ENCODE results near the gene SLC8A2. TPM values are rescaled to one million over a fixed set of nuclear protein-coding genes. Genes with fewer than 3 reads are reported as not detected.

SLC8A2 gene
- total RNA-seq, 1 donor from 2014 or later: 0.30 TPM

DNA sequence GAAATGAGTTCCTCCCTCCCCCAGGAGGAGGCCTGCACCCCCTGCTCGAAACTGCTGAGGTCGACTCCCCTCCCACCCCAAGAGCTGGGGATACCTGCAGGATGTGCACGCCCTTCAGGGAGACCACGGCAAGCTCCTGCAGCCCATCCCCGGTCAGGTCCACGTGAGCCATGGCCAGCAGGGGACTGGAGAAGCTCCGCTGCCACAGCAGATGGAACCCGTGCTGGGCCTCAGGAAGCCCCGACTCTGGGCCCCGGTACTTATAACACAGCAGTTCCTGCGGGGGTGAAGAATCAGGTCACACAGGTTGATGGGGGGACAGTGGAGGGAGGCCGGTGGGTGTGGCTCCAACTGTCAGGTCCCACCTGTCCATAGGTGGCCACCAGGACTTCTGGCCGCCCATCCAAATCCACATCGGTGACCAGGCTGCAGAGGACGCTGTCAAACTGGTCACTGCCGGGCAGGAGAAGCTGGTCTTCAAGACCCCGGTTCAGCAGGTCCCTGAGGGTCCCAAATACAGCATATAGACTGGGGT lies 4.8 kb upstream of the SLC8A2 start:
- Histone ChIP-seq H3K27me3 (ENCODE audit: low read depth) (peaks cover 38% of the 10 kb centered on the region), H3K4me1 (peaks cover 12% of the 10 kb centered on the region), H3K27ac (replicated peaks) (no peak overlapping the region), H3K4me3 (no peak overlapping the region), H3K9me3 (replicated peaks) (no peaks in the 10 kb centered on the region), H3K36me3 (peaks cover 3% of the 10 kb centered on the region)
- TF ChIP-seq, protein P1, sequence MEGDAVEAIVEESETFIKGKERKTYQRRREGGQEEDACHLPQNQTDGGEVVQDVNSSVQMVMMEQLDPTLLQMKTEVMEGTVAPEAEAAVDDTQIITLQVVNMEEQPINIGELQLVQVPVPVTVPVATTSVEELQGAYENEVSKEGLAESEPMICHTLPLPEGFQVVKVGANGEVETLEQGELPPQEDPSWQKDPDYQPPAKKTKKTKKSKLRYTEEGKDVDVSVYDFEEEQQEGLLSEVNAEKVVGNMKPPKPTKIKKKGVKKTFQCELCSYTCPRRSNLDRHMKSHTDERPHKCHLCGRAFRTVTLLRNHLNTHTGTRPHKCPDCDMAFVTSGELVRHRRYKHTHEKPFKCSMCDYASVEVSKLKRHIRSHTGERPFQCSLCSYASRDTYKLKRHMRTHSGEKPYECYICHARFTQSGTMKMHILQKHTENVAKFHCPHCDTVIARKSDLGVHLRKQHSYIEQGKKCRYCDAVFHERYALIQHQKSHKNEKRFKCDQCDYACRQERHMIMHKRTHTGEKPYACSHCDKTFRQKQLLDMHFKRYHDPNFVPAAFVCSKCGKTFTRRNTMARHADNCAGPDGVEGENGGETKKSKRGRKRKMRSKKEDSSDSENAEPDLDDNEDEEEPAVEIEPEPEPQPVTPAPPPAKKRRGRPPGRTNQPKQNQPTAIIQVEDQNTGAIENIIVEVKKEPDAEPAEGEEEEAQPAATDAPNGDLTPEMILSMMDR (IDR thresholded peaks at IDR 0.05; ENCODE audit: borderline replicate concordance): no peak
- intact Hi-C loops (cut with micrococcal nuclease): no loop called here
- no peak for DNase-seq

- intact Hi-C loops (cut with micrococcal nuclease): no loop called here
These were observed 3.8 kb upstream of the SLC8A2 start for GRCh38 chr19:47475465-47475864.

DNA sequence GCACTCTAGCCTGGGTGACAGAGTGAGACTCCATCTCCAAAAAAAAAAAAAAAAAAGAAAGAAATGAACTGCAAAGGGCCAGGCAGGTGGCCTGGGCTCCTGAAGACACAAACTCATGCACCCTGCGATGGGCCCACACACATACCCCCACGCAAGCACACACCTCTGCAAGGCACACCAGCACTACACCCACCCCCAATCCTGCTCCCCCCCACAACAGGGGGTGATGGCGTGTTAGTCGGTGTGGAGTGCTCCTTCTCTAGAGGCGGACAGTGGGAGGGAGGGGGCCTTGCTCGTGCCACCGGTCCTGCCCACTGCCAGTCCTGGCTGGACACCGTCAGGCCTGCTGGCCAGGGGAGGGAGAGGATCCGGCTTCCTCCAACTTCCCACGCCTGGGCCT lies 1.6 kb upstream of the SLC8A2 start:
- Histone ChIP-seq H3K27me3 (ENCODE audit: low read depth) (peaks cover 67% of the 10 kb centered on the region), H3K4me1 (peaks cover 7% of the 10 kb centered on the region), H3K36me3 (peaks cover 3% of the 10 kb centered on the region), H3K27ac (replicated peaks) (no peak overlapping the region), H3K9me3 (replicated peaks) (no peaks in the 10 kb centered on the region), H3K4me3 (no peak overlapping the region)
- TF ChIP-seq, protein P1 (IDR thresholded peaks at IDR 0.05; ENCODE audit: borderline replicate concordance): no peak
- intact Hi-C loops (cut with micrococcal nuclease): no loop called here
- DNase-seq: no peak

More at GRCh38 chr19:47475465-47475864, 3.8 kb upstream of the SLC8A2 start:
- peaks cover 3% of the 10 kb centered on the region for H3K36me3 ChIP-seq
- no peak overlapping the region for H3K27ac ChIP-seq (replicated peaks)
- H3K4me1 ChIP-seq: peaks cover 12% of the 10 kb centered on the region
- H3K27me3 ChIP-seq (ENCODE audit: low read depth): peaks cover 49% of the 10 kb centered on the region
- no peak for DNase-seq
- H3K4me3 ChIP-seq: no peak overlapping the region
- H3K9me3 ChIP-seq (replicated peaks): no peaks in the 10 kb centered on the region
- TF ChIP-seq, protein P1 (IDR thresholded peaks at IDR 0.05; ENCODE audit: borderline replicate concordance): no peak

DNA sequence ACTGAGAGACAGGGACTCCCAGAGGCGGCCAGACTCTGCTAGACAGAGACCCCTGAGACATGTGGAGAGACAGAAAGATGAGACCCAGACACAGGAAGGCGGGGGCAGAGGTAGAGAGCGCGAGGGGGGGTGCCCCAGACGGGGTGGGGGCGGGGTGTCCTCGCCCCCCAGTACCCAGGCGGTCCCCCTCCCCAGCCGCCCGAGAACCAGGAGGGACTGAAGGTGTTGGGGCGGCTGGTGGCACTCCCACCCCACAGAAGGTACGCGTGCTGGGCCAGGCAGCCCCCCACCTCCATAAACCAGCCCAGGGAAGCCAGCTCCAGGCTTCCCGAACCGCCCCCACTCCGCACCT lies 336 bp downstream of the SLC8A2 start:
- Histone ChIP-seq H3K4me3 (peak overlapping the region; percentile 36), H3K27ac (replicated peaks) (no peak overlapping the region), H3K9me3 (replicated peaks) (no peaks in the 10 kb centered on the region), H3K4me1 (peaks cover 7% of the 10 kb centered on the region), H3K36me3 (peaks cover 3% of the 10 kb centered on the region), H3K27me3 (ENCODE audit: low read depth) (peaks cover 87% of the 10 kb centered on the region)
- DNase-seq: no peak
- TF ChIP-seq, protein P1 (IDR thresholded peaks at IDR 0.05; ENCODE audit: borderline replicate concordance): no peak
- intact Hi-C loops (cut with micrococcal nuclease): no loop called here

DNA sequence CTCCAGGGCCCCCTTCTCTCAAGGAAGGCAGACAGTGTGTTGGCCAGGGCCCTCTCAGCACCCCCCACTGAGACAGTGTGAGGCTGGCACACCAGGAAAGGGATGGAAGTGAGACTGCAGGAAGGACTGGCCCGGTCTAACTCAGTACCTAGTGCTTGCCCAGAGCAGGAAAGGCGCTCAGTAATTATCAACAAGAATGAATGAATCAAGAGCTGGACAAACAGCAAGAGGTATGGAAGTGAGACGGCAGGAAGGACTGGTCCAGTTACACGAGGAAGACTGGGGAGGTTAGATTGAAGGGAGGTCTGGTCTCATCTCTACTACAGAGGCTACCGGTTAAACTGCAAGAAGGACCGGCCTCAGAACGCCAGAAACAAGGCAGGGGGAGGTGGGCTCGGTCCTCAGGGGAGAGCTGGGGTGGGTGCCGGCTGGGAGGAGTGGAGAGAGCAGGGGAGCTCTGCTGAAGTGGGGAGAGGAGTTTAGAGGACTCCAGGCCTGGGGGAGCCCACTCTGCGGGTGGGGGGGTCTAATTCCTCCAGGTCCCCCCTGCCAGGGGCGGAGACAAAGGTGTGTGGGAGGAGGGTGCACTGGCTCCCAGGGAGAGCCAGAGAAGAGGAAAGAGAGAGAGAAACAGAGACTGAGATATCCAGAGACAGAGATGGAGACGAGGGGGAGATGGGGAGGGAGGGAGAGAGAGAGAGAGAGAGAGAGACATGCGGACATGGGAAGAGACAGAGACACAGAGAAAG lies 1.1 kb downstream of the SLC8A2 start:
- no peak for DNase-seq
- H3K36me3 ChIP-seq: peaks cover 3% of the 10 kb centered on the region
- peaks cover 7% of the 10 kb centered on the region for H3K4me1 ChIP-seq
- intact Hi-C loops (cut with micrococcal nuclease): no loop called here
- H3K4me3 ChIP-seq: no peak overlapping the region
- TF ChIP-seq, protein P1 (IDR thresholded peaks at IDR 0.05; ENCODE audit: borderline replicate concordance): no peak
- H3K27ac ChIP-seq (replicated peaks): no peak overlapping the region
- H3K27me3 ChIP-seq (ENCODE audit: low read depth): peaks cover 94% of the 10 kb centered on the region
- no peaks in the 10 kb centered on the region for H3K9me3 ChIP-seq (replicated peaks)
